Measurements from ENCODE around the gene OPCML. TPM values are rescaled to one million over a fixed set of nuclear protein-coding genes. Genes with fewer than 3 reads are reported as not detected.

Gene OPCML
- total and polyA plus RNA-seq, 2 experiments from 2014 or later = 0.21 to 0.51 TPM

DNA sequence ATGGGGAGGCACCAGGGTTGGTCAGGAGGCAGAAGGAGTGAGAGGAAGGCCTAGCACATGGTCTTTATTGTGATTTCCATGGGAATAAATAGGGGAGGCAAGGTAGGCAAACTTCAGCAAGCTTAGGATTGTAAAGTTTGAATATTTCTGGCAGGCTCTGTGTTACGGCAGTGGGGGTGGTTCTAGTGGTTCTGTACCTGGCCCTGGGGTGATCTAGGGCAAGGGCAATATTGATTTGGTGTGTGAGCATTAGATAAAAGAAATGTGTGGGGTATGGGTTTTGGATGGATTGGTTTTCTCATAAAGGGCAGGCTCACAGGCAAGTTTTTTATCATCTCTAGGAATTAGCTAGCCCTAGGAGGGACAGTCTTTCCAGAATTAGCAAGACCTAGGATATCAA is 584.0 kb downstream of the OPCML start:
- Histone ChIP-seq H3K4me1 (ENCODE audit: low read depth) (no peaks in the 10 kb centered on the region), H3K27me3 (peaks cover 47% of the 10 kb centered on the region)
- no peak for DNase-seq (ENCODE audit: low read depth in 1 of 2, low spot score in 1 of 2)

GRCh38 chr11:132944569-132944944 is 587.7 kb downstream of the OPCML start:
- H3K36me3 ChIP-seq = no peaks in the 10 kb centered on the region
- H3K27ac ChIP-seq = no peak overlapping the region
- DNase-seq (ENCODE audit: low read depth in 1 of 2, low spot score in 1 of 2) = no peak
- H3K27me3 ChIP-seq = peaks cover 66% of the 10 kb centered on the region
- no peaks in the 10 kb centered on the region for H3K4me1 ChIP-seq (ENCODE audit: low read depth)
- TF ChIP-seq, protein P1, sequence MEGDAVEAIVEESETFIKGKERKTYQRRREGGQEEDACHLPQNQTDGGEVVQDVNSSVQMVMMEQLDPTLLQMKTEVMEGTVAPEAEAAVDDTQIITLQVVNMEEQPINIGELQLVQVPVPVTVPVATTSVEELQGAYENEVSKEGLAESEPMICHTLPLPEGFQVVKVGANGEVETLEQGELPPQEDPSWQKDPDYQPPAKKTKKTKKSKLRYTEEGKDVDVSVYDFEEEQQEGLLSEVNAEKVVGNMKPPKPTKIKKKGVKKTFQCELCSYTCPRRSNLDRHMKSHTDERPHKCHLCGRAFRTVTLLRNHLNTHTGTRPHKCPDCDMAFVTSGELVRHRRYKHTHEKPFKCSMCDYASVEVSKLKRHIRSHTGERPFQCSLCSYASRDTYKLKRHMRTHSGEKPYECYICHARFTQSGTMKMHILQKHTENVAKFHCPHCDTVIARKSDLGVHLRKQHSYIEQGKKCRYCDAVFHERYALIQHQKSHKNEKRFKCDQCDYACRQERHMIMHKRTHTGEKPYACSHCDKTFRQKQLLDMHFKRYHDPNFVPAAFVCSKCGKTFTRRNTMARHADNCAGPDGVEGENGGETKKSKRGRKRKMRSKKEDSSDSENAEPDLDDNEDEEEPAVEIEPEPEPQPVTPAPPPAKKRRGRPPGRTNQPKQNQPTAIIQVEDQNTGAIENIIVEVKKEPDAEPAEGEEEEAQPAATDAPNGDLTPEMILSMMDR (IDR thresholded peaks at IDR 0.05; ENCODE audit: low read depth, low read length) = no peak
- no peaks in the 10 kb centered on the region for H3K9me3 ChIP-seq (ENCODE audit: low read depth)
- H3K4me3 ChIP-seq = no peak overlapping the region

More for the DNA sequence above, 584.0 kb downstream of the OPCML start:
- no peaks in the 10 kb centered on the region for H3K36me3 ChIP-seq
- H3K4me3 ChIP-seq = no peak overlapping the region
- TF ChIP-seq, protein P1 (IDR thresholded peaks at IDR 0.05; ENCODE audit: low read depth, low read length) = no peak
- H3K27ac ChIP-seq = no peak overlapping the region
- H3K9me3 ChIP-seq (ENCODE audit: low read depth) = no peaks in the 10 kb centered on the region

DNA sequence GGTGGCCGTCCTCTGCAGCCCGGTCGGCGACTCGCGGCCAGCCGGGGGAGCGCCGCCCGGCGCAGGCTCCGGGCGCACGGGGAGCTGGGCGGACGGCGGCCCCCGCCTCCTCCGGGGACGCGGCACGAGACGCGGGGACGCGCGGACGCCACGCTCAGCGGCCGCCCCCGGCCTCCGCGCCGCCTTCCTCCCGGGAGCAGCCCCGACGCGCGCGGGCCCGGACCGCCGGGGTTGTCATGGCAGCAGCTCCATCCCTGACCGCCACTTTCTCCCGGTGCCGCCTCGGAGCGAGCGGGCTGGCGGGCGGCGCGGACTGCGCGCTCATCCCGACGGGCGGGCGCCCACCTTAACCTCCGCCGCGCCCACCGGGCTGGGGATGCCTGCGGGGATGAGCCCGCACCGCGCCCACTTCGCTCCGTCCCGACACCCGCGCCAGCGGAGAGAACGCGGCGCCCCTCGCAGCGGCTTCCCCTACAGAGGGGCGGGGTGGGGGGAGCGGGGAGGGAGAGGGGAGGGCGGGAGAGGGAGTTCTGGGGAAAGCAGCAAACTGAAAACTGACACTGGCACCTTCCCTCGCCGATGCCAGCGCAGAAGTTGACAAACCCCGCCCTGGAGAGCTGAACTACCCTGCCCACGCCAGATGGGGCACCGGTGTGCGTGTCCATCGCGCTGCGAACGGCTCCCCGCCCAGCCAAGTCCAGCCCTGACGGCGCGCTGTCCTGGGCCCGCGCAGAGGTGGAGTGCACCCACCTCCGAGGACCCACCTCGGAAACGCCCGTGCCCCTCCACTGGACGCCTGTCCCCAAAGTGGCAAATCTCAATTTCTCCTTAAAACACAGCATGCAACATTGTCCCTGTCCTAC is 588.4 kb downstream of the OPCML start:
- Histone ChIP-seq H3K27me3 (peaks cover 66% of the 10 kb centered on the region), H3K9me3 (ENCODE audit: low read depth) (no peaks in the 10 kb centered on the region), H3K36me3 (no peaks in the 10 kb centered on the region), H3K4me1 (ENCODE audit: low read depth) (no peaks in the 10 kb centered on the region), H3K4me3 (peak overlapping the region; percentile 37), H3K27ac (no peak overlapping the region)
- TF ChIP-seq, protein P1 (IDR thresholded peaks at IDR 0.05; ENCODE audit: low read depth, low read length) = peak; percentile 21
- DNase-seq (ENCODE audit: low read depth in 1 of 2, low spot score in 1 of 2) = peak in 1 of 2 donors; percentile 43

DNA sequence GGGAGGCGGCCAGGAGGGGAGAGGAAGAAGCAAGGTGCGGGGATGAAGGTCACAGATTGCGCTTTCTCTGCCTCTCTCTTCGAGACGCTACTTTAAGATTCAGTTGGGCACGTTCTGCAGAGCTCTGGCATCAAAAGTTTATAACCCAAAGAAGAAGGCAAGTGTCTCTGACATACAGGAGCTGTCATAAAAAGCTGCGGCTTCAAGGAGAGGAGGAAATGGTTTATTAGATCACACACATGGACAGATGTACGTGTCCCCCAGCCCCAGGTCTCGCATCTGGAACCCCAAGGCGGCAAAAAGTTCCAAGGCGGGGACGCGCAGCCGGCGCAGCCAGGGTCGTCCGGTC is 589.0 kb downstream of the OPCML start:
- peaks cover 62% of the 10 kb centered on the region for H3K27me3 ChIP-seq

GRCh38 chr11:132942611-132943356 is 589.5 kb downstream of the OPCML start:
- no peaks in the 10 kb centered on the region for H3K4me1 ChIP-seq (ENCODE audit: low read depth)
- TF ChIP-seq, protein P1 (IDR thresholded peaks at IDR 0.05; ENCODE audit: low read depth, low read length) = no peak
- DNase-seq (ENCODE audit: low read depth in 1 of 2, low spot score in 1 of 2) = no peak
- no peaks in the 10 kb centered on the region for H3K36me3 ChIP-seq
- peak overlapping the region; percentile 37 for H3K4me3 ChIP-seq
- no peak overlapping the region for H3K27ac ChIP-seq
- no peaks in the 10 kb centered on the region for H3K9me3 ChIP-seq (ENCODE audit: low read depth)
- H3K27me3 ChIP-seq = peaks cover 61% of the 10 kb centered on the region

More for the DNA sequence above, 589.0 kb downstream of the OPCML start:
- H3K9me3 ChIP-seq (ENCODE audit: low read depth) = no peaks in the 10 kb centered on the region
- H3K27ac ChIP-seq = no peak overlapping the region
- TF ChIP-seq, protein P1 (IDR thresholded peaks at IDR 0.05; ENCODE audit: low read depth, low read length) = no peak
- no peaks in the 10 kb centered on the region for H3K36me3 ChIP-seq
- peak overlapping the region; percentile 37 for H3K4me3 ChIP-seq
- no peaks in the 10 kb centered on the region for H3K4me1 ChIP-seq (ENCODE audit: low read depth)
- DNase-seq (ENCODE audit: low read depth in 1 of 2, low spot score in 1 of 2) = no peak

All from cardiac muscle cell (in vitro differentiated cells and primary cell).